SK-N-SH (cell line): ENCODE data around the gene APOBEC3H. TPM values are rescaled to one million over a fixed set of nuclear protein-coding genes. Genes with fewer than 3 reads are reported as not detected.

Experiments
- CTCF ChIA-PET: fragments of 300-600, 350-600 bp; formaldehyde crosslinking; extraction: SDS; loops from one replicate; lab custom pipeline; 2021; lab: Yijun Ruan, JAX
- POLR2A ChIA-PET: fragments of 350-600 bp; sonication (Branson Sonifier 250); formaldehyde crosslinking; extraction: SDS; loops from one replicate; lab custom pipeline; 2020; ENCODE audit warnings: antibody characterized with exemption, inconsistent platforms; lab: Yijun Ruan, JAX
- DNase-seq: peaks from one replicate; pipeline ENCODE4 v3.0.0; 2012
- H2AFZ ChIP-seq: fragments of 200-600 bp; sonication (generic); 2 replicates; pipeline ENCODE4 v1.8.1; 2016; ENCODE audit warnings: antibody characterized with exemption, mild to moderate bottlenecking, low read depth
- H3F3A ChIP-seq: fragments of 200-600 bp; sonication (generic); replicated peaks from 2 replicates; pipeline ENCODE3; 2016; ENCODE audit warnings: antibody characterized with exemption, mild to moderate bottlenecking; ENCODE audit not compliant: insufficient read depth
- H3K27ac ChIP-seq, 2 experiments: fragments of 200-500 bp in 1 of 2; fragments of 200-600 bp in 1 of 2; sonication (Bioruptor generic) in 1 of 2; sonication (generic), shearing (Covaris generic) in 1 of 2; 2 replicates each; pipeline versions ENCODE4 v1.5.1 to v1.6.1; 2014 to 2016; ENCODE audit warnings: low read depth in 2 of 2, inconsistent platforms in 1 of 2, low read length in 1 of 2, mild to moderate bottlenecking in 1 of 2, mixed read lengths in 1 of 2
- H3K27me3 ChIP-seq: fragments of 200-600 bp; sonication (generic), shearing (Covaris generic); 2 replicates; pipeline ENCODE4 v1.6.1; 2016; ENCODE audit warnings: mixed run types; ENCODE audit not compliant: insufficient read depth
- H3K36me3 ChIP-seq, 2 experiments: fragments of 200-500 bp in 1 of 2; fragments of 200-600 bp in 1 of 2; sonication (Bioruptor generic) in 1 of 2; sonication (generic) in 1 of 2; replicated peaks in 1 of 2; 2 replicates each; pipeline versions ENCODE3 to v1.5.1; 2014 to 2016; ENCODE audit warnings: low read length in 1 of 2, mild to moderate bottlenecking in 1 of 2; ENCODE audit not compliant: insufficient read depth in 2 of 2, control insufficient read depth in 1 of 2
- H3K4me1 ChIP-seq, 2 experiments: fragments of 200-500 bp in 1 of 2; fragments of 200-600 bp in 1 of 2; sonication (Bioruptor generic) in 1 of 2; sonication (generic), shearing (Covaris generic) in 1 of 2; 2 replicates each; pipeline versions ENCODE4 v1.5.1 to v1.6.1; 2014 to 2016; ENCODE audit warnings: low read depth in 1 of 2, low read length in 1 of 2, mixed run types in 1 of 2; ENCODE audit not compliant: insufficient read depth in 2 of 2, control insufficient read depth in 1 of 2
- H3K4me2 ChIP-seq: fragments of 200-600 bp; sonication (generic), shearing (Covaris generic); 2 replicates; pipeline ENCODE4 v1.6.1; 2017; ENCODE audit warnings: mixed run types
- H3K4me3 ChIP-seq, 2 experiments: fragments of 200-500 bp in 1 of 2; fragments of 200-600 bp in 1 of 2; sonication (Bioruptor generic) in 1 of 2; sonication (generic), shearing (Covaris generic) in 1 of 2; 2 replicates each; pipeline versions ENCODE4 v1.5.1 to v1.8.1; 2014 to 2016; ENCODE audit warnings: low read depth in 2 of 2, inconsistent platforms in 1 of 2, low read length in 1 of 2, mild to moderate bottlenecking in 1 of 2, mixed read lengths in 1 of 2, moderate library complexity in 1 of 2
- H3K79me2 ChIP-seq: fragments of 200-600 bp; sonication (generic); 2 replicates; pipeline ENCODE4 v1.8.1; 2017; ENCODE audit warnings: mild to moderate bottlenecking; ENCODE audit not compliant: insufficient read depth
- H3K9ac ChIP-seq: fragments of 200-600 bp; sonication (generic); 2 replicates; pipeline ENCODE4 v1.6.1; 2017; ENCODE audit warnings: mixed run types
- H3K9me2 ChIP-seq: fragments of 200-600 bp; sonication (generic); 2 replicates; pipeline ENCODE4 v1.6.1; 2017; ENCODE audit warnings: mixed run types
- H3K9me3 ChIP-seq: fragments of 200-600 bp; sonication (generic); 2 replicates; pipeline ENCODE4 v1.6.1; 2017; ENCODE audit warnings: mixed run types, mild to moderate bottlenecking, moderate library complexity
- H4K20me1 ChIP-seq: fragments of 200-600 bp; sonication (generic); 2 replicates; pipeline ENCODE4 v1.6.1; 2017; ENCODE audit warnings: mild to moderate bottlenecking, mixed run types; ENCODE audit not compliant: insufficient read depth
- CTCF ChIP-seq: fragments of 200-600 bp; sonication (generic); IDR thresholded peaks from 2 replicates; pipeline ENCODE4 v1.6.1; 2017; ENCODE audit warnings: antibody characterized with exemption, mild to moderate bottlenecking, moderate library complexity
- EZH2phosphoT487 ChIP-seq: fragments of 200-600 bp; sonication (generic); IDR thresholded peaks from 2 replicates; pipeline ENCODE4 v1.6.1; 2017; ENCODE audit warnings: low read depth, mixed run types, mild to moderate bottlenecking, antibody characterized with exemption, moderate library complexity, borderline replicate concordance
- FOSL2 ChIP-seq: IDR thresholded peaks from 2 replicates; pipeline ENCODE4 v1.4.0; 2012; ENCODE audit warnings: low read depth, mild to moderate bottlenecking, moderate library complexity, borderline replicate concordance
- FOXJ3 ChIP-seq: sonication (generic); formaldehyde crosslinking; IDR thresholded peaks from 2 replicates; pipeline ENCODE4 v1.5.1; 2020; ENCODE audit warnings: mild to moderate bottlenecking, missing genetic modification reagents
- FOXM1 ChIP-seq: IDR thresholded peaks from 2 replicates; pipeline ENCODE4 v1.4.0; 2012; ENCODE audit warnings: low read depth, mild to moderate bottlenecking
- GATA2 ChIP-seq: sonication (generic); formaldehyde crosslinking; IDR thresholded peaks from 2 replicates; pipeline ENCODE4 v1.5.0; 2020; ENCODE audit warnings: mild to moderate bottlenecking, missing genetic modification reagents
- JUND ChIP-seq: IDR thresholded peaks from 2 replicates; pipeline ENCODE4 v1.4.0; 2012
- MEF2A ChIP-seq: IDR thresholded peaks from 2 replicates; pipeline ENCODE4 v1.4.0; 2012; ENCODE audit warnings: low read depth, borderline replicate concordance
- MXI1 ChIP-seq: IDR thresholded peaks from 2 replicates; pipeline ENCODE4 v1.6.1; 2012; ENCODE audit warnings: mild to moderate bottlenecking, low read depth, low read length, improper control_type of control experiment
- NFIC ChIP-seq: IDR thresholded peaks from 2 replicates; pipeline ENCODE4 v1.4.0; 2012; ENCODE audit warnings: borderline replicate concordance
- NRF1 ChIP-seq: IDR thresholded peaks from 2 replicates; pipeline ENCODE4 v1.6.1; 2012; ENCODE audit warnings: low read depth, mild to moderate bottlenecking, low read length
- PBX3 ChIP-seq: IDR thresholded peaks from 2 replicates; pipeline ENCODE4; 2012
- POLR2AphosphoS5 ChIP-seq: IDR thresholded peaks from 2 replicates; pipeline ENCODE4 v1.6.1; 2012; ENCODE audit warnings: low read depth, low read length
- RCOR1 ChIP-seq: fragments of 150-350 bp; IDR thresholded peaks from 2 replicates; pipeline ENCODE4 v1.6.1; 2017; ENCODE audit warnings: antibody characterized with exemption, low read length
- REST ChIP-seq: IDR thresholded peaks from 2 replicates; pipeline ENCODE4 v1.6.1; 2012; ENCODE audit warnings: mild to moderate bottlenecking, low read depth, low read length, moderate library complexity
- RFX5 ChIP-seq: IDR thresholded peaks from 2 replicates; pipeline ENCODE4 v1.6.1; 2012; ENCODE audit warnings: mild to moderate bottlenecking, improper control_type of control experiment, low read length
- SMC3 ChIP-seq: IDR thresholded peaks from 2 replicates; pipeline ENCODE4 v1.6.1; 2012; ENCODE audit warnings: low read depth, low read length, improper control_type of control experiment
- TEAD4 ChIP-seq: IDR thresholded peaks from 2 replicates; pipeline ENCODE4 v1.4.0; 2012; ENCODE audit warnings: mild to moderate bottlenecking, borderline replicate concordance; ENCODE audit not compliant: insufficient read depth
- USF2 ChIP-seq: fragments of 150-350 bp; IDR thresholded peaks from 2 replicates; pipeline ENCODE4 v1.6.1; 2017; ENCODE audit warnings: antibody characterized with exemption, low read length, low read depth, borderline replicate concordance
- WGBS: methylation state at CpG from one replicate; pipeline ENCODE4 v1.1.6; 2017; ENCODE audit warnings: low lambda C conversion rate; 5-methylcytosine and 5-hydroxymethylcytosine counted together
- polyA plus RNA-seq, 3 experiments: library from polyadenylated mRNA; depleted of rRNA; stranded (reverse); fragments of >200 nt; gene quantifications; 2 replicates each; pipeline ENCODE4 v1.2.3, GENCODE V29; 2012

The APOBEC3H gene
- polyA plus RNA-seq, 1 of the 3 experiments (the other 2 are of a cell fraction): 0.18 TPM

- Histone ChIP-seq H3K9me3 (no peaks in the 10 kb centered on the region), H3K36me3 (no peaks in the 10 kb centered on the region), H3K4me3 (no peak overlapping the region), H4K20me1 (no peaks in the 10 kb centered on the region), H3K9me2 (no peaks in the 10 kb centered on the region), H3K27ac (no peak overlapping the region), H3K9ac (no peak overlapping the region), H3K4me2 (no peak overlapping the region), H3K27me3 (no peaks in the 10 kb centered on the region), H2AFZ (no peak overlapping the region), H3K4me1 (no peaks in the 10 kb centered on the region), H3F3A (no peaks in the 10 kb centered on the region), H3K79me2 (no peaks in the 10 kb centered on the region)
- DNase-seq: no peak
- TF ChIP-seq TEAD4 (no peak), RCOR1 (no peak), RFX5 (no peak), FOXM1 (no peak), PBX3 (no peak), NRF1 (no peak), MXI1 (no peak), FOSL2 (no peak), USF2 (no peak)
- ChIA-PET POLR2A (no interaction called here), CTCF (interaction anchor here (0.6 kb wide), 1 partner anchor 260 kb away, joined by 4 read pairs; no protein-coding TSS in a partner anchor)
- WGBS: 69% methylated on average over 3 of the region's 6 CpGs
Measured at GRCh38 chr22:39128508-39128907, 31.5 kb downstream of the APOBEC3H start.

GRCh38 chr22:39129081-39129480 is 32.0 kb downstream of the APOBEC3H start:
- no peaks in the 10 kb centered on the region for H3K9me2 ChIP-seq
- no peaks in the 10 kb centered on the region for H4K20me1 ChIP-seq
- no peak overlapping the region for H3K9ac ChIP-seq
- no peaks in the 10 kb centered on the region for H3K79me2 ChIP-seq
- no peaks in the 10 kb centered on the region for H3F3A ChIP-seq
- no peak overlapping the region for H3K4me3 ChIP-seq
- no peaks in the 10 kb centered on the region for H3K36me3 ChIP-seq
- H3K27ac ChIP-seq: no peak overlapping the region
- H2AFZ ChIP-seq: no peak overlapping the region
- no peaks in the 10 kb centered on the region for H3K27me3 ChIP-seq
- no peak overlapping the region for H3K4me2 ChIP-seq
- WGBS: 54% methylated on average over 2 of the region's 4 CpGs
- no peaks in the 10 kb centered on the region for H3K9me3 ChIP-seq
- no peak for DNase-seq
- H3K4me1 ChIP-seq: no peaks in the 10 kb centered on the region
- ChIA-PET CTCF (interaction anchor here (0.6 kb wide), 1 partner anchor 260 kb away, joined by 4 read pairs; no protein-coding TSS in a partner anchor), POLR2A (no interaction called here)
- no peak for TF ChIP-seq JUND
- TF ChIP-seq NFIC: no peak
- no peak for TF ChIP-seq CTCF
- TF ChIP-seq USF2: no peak
- TF ChIP-seq RFX5: no peak
- no peak for TF ChIP-seq REST
- no peak for TF ChIP-seq SMC3
- no peak for TF ChIP-seq FOSL2
- TF ChIP-seq EZH2phosphoT487: no peak
- no peak for TF ChIP-seq FOXJ3 (CRISPR knock-in tag)
- TF ChIP-seq POLR2AphosphoS5: no peak
- no peak for TF ChIP-seq TEAD4
- no peak for TF ChIP-seq GATA2 (CRISPR knock-in tag)
- no peak for TF ChIP-seq MEF2A
- TF ChIP-seq MXI1: no peak
